Posterior vena cava (tissue), 2 donors: ENCODE measurements around the gene IRAK3. TPM values are rescaled to one million over a fixed set of nuclear protein-coding genes. Genes with fewer than 3 reads are reported as not detected.

Experiments used
- DNase-seq: peaks from one replicate; pipeline ENCODE4 v3.0.0-alpha.2; 2020; ENCODE audit warnings: low spot score
- intact Hi-C, 2 donors: fragments of 100-400 bp; cut with DNase I; formaldehyde crosslinking; loops; one replicate each; pipeline versions ENCODE4 v1.14.1 to v1.14.2; 2022 to 2023
- total RNA-seq, 2 donors: library from RNA; stranded (reverse); fragmentation: NEBNext Ultra II Directional; extraction: Animal tissue kit (Norgen Biotek cat#: 25700); gene quantifications; one replicate each; pipeline ENCODE4 v1.2.1, GENCODE V29; 2021
- donor health status: DM: yes; HTN: yes; CAD: no.
- donor health status: DM: yes; HTN: yes; CAD: no.

IRAK3 gene
- total RNA-seq, 2 donors from 2014 or later: 24.3 to 32.9 TPM

- intact Hi-C loops: no loop called here
- no peak for DNase-seq
These were observed 52.3 kb downstream of the IRAK3 start for GRCh38 chr12:66241061-66242043.

- intact Hi-C loops: no loop called here
- no peak for DNase-seq
These were observed 53.3 kb downstream of the IRAK3 start for GRCh38 chr12:66242311-66242710.

- no peak for DNase-seq
- intact Hi-C loops: no loop called here
These were observed 54.9 kb downstream of the IRAK3 start for GRCh38 chr12:66243911-66244310.

- intact Hi-C loops: no loop called here
- no peak for DNase-seq
These were observed 55.4 kb downstream of the IRAK3 start for GRCh38 chr12:66244446-66244845.

- DNase-seq: no peak
- intact Hi-C loops: no loop called here
These were observed 58.7 kb downstream of the IRAK3 start for GRCh38 chr12:66247741-66248140.

GRCh38 chr12:66251049-66251448 is 62.0 kb downstream of the IRAK3 start:
- intact Hi-C loops: no loop called here

GRCh38 chr12:66252771-66253170 is 63.8 kb downstream of the IRAK3 start:
- intact Hi-C loops: no loop called here
- DNase-seq: no peak

More at GRCh38 chr12:66251049-66251448, 62.0 kb downstream of the IRAK3 start:
- no peak for DNase-seq

- DNase-seq: no peak
- intact Hi-C loops: no loop called here
These were observed 66.7 kb downstream of the IRAK3 start for GRCh38 chr12:66255737-66256136.

GRCh38 chr12:66258011-66258410 is 69.0 kb downstream of the IRAK3 start:
- intact Hi-C loops: no loop called here
- no peak for DNase-seq

- DNase-seq: no peak
- intact Hi-C loops: no loop called here
These were observed 73.7 kb downstream of the IRAK3 start for GRCh38 chr12:66262737-66263136.

GRCh38 chr12:66268562-66268961 is 79.5 kb downstream of the IRAK3 start:
- intact Hi-C loops: no loop called here
- no peak for DNase-seq

GRCh38 chr12:66269142-66269541 is 80.1 kb downstream of the IRAK3 start:
- intact Hi-C loops: no loop called here
- DNase-seq: no peak

- intact Hi-C loops: loop anchor here (10.0 kb wide), 1 partner anchor 425 kb away; no protein-coding TSS in a partner anchor
- no peak for DNase-seq
These were observed 80.9 kb downstream of the IRAK3 start for GRCh38 chr12:66269757-66270383.

- intact Hi-C loops: loop anchor here (10.0 kb wide), 1 partner anchor 424 kb away; no protein-coding TSS in a partner anchor
These were observed 81.6 kb downstream of the IRAK3 start for GRCh38 chr12:66270613-66271012.

GRCh38 chr12:66272650-66273049 is 83.6 kb downstream of the IRAK3 start:
- intact Hi-C loops: loop anchor here (10.0 kb wide), 1 partner anchor 422 kb away; no protein-coding TSS in a partner anchor
- no peak for DNase-seq

More at GRCh38 chr12:66270613-66271012, 81.6 kb downstream of the IRAK3 start:
- no peak for DNase-seq

- intact Hi-C loops: loop anchor here (10.0 kb wide), 1 partner anchor 422 kb away; no protein-coding TSS in a partner anchor
- DNase-seq: no peak
These were observed 84.1 kb downstream of the IRAK3 start for GRCh38 chr12:66273147-66273546.

- intact Hi-C loops: loop anchor here (10.0 kb wide), 1 partner anchor 420 kb away; no protein-coding TSS in a partner anchor
- no peak for DNase-seq
These were observed 86.0 kb downstream of the IRAK3 start for GRCh38 chr12:66275040-66275439.

- DNase-seq: no peak
- intact Hi-C loops: loop anchor here (10.0 kb wide), 1 partner anchor 416 kb away; no protein-coding TSS in a partner anchor
These were observed 90.2 kb downstream of the IRAK3 start for GRCh38 chr12:66279123-66279712.

GRCh38 chr12:66280561-66280960 is 91.5 kb downstream of the IRAK3 start:
- DNase-seq: no peak
- intact Hi-C loops: no loop called here

GRCh38 chr12:66282244-66282643 is 93.2 kb downstream of the IRAK3 start:
- DNase-seq: no peak
- intact Hi-C loops: no loop called here
